Activated T-cell treated with anti-CD3 and anti-CD28 coated beads, Interleukin-2, amount 50 U/mL, for 24 hours (primary cell): Measurements from ENCODE around the gene POLA1.

ENCODE experiments used
- DNase-seq: peaks from one replicate; pipeline ENCODE4 v3.0.0-alpha.2; 2020
- H3K27ac Mint-ChIP-seq: 2 replicates; pipeline ENCODE4 v1.8.0; 2020; ENCODE audit warnings: mild to moderate bottlenecking, mixed read lengths
- H3K27me3 Mint-ChIP-seq: 2 replicates; pipeline ENCODE4 v1.8.0; 2020; ENCODE audit warnings: mixed read lengths
- H3K36me3 Mint-ChIP-seq: 2 replicates; pipeline ENCODE4 v1.8.0; 2020; ENCODE audit warnings: low read depth, mixed read lengths
- H3K4me1 Mint-ChIP-seq: 2 replicates; pipeline ENCODE4 v1.8.0; 2020; ENCODE audit warnings: low read depth, mixed read lengths
- H3K4me3 Mint-ChIP-seq: 2 replicates; pipeline ENCODE4 v1.8.0; 2020; ENCODE audit warnings: mild to moderate bottlenecking, moderate library complexity, mixed read lengths
- H3K9me3 Mint-ChIP-seq: 2 replicates; pipeline ENCODE4 v1.8.0; 2020; ENCODE audit warnings: mixed read lengths

POLA1 gene

GRCh38 chrX:24982306-24982965 lies 288.7 kb downstream of the POLA1 start:
- DNase-seq, result no peak
- H3K9me3 Mint-ChIP-seq, result no peaks in the 10 kb centered on the region
- H3K36me3 Mint-ChIP-seq, result peaks cover 23% of the 10 kb centered on the region
- H3K4me1 Mint-ChIP-seq, result no peaks in the 10 kb centered on the region
- H3K27me3 Mint-ChIP-seq, result peaks cover 20% of the 10 kb centered on the region
- no peak overlapping the region for H3K27ac Mint-ChIP-seq
- H3K4me3 Mint-ChIP-seq, result no peak overlapping the region

- no peaks in the 10 kb centered on the region for H3K9me3 Mint-ChIP-seq
- H3K36me3 Mint-ChIP-seq, result peaks cover 30% of the 10 kb centered on the region
- H3K27me3 Mint-ChIP-seq, result peaks cover 20% of the 10 kb centered on the region
- no peak overlapping the region for H3K4me3 Mint-ChIP-seq
- no peak overlapping the region for H3K27ac Mint-ChIP-seq
- no peaks in the 10 kb centered on the region for H3K4me1 Mint-ChIP-seq
- DNase-seq, result no peak
Measured at GRCh38 chrX:24983931-24984330, 290.2 kb downstream of the POLA1 start.

- H3K9me3 Mint-ChIP-seq, result no peaks in the 10 kb centered on the region
Measured at GRCh38 chrX:24985120-24985519, 291.4 kb downstream of the POLA1 start.

GRCh38 chrX:24987731-24988130 lies 294.0 kb downstream of the POLA1 start:
- Mint-ChIP-seq H3K9me3 (no peaks in the 10 kb centered on the region), H3K27me3 (peaks cover 25% of the 10 kb centered on the region), H3K27ac (no peak overlapping the region), H3K4me1 (no peaks in the 10 kb centered on the region), H3K36me3 (peaks cover 33% of the 10 kb centered on the region), H3K4me3 (no peak overlapping the region)
- no peak for DNase-seq

More at GRCh38 chrX:24985120-24985519, 291.4 kb downstream of the POLA1 start:
- no peak for DNase-seq
- H3K4me1 Mint-ChIP-seq, result no peaks in the 10 kb centered on the region
- no peak overlapping the region for H3K27ac Mint-ChIP-seq
- no peak overlapping the region for H3K4me3 Mint-ChIP-seq
- H3K27me3 Mint-ChIP-seq, result peaks cover 20% of the 10 kb centered on the region
- peaks cover 29% of the 10 kb centered on the region for H3K36me3 Mint-ChIP-seq

GRCh38 chrX:24988314-24988713 lies 294.6 kb downstream of the POLA1 start:
- Mint-ChIP-seq H3K36me3 (peaks cover 33% of the 10 kb centered on the region), H3K4me1 (no peaks in the 10 kb centered on the region), H3K27ac (no peak overlapping the region), H3K9me3 (no peaks in the 10 kb centered on the region), H3K4me3 (no peak overlapping the region), H3K27me3 (peaks cover 28% of the 10 kb centered on the region)
- DNase-seq, result no peak

- no peaks in the 10 kb centered on the region for H3K9me3 Mint-ChIP-seq
- peaks cover 43% of the 10 kb centered on the region for H3K27me3 Mint-ChIP-seq
- H3K4me1 Mint-ChIP-seq, result no peaks in the 10 kb centered on the region
- peaks cover 26% of the 10 kb centered on the region for H3K36me3 Mint-ChIP-seq
- DNase-seq, result no peak
- H3K27ac Mint-ChIP-seq, result no peak overlapping the region
- no peak overlapping the region for H3K4me3 Mint-ChIP-seq
Measured at GRCh38 chrX:24990535-24990934, 296.8 kb downstream of the POLA1 start.

- peaks cover 54% of the 10 kb centered on the region for H3K27me3 Mint-ChIP-seq
- no peaks in the 10 kb centered on the region for H3K9me3 Mint-ChIP-seq
- H3K27ac Mint-ChIP-seq, result no peak overlapping the region
- H3K4me1 Mint-ChIP-seq, result no peaks in the 10 kb centered on the region
- DNase-seq, result no peak
- no peak overlapping the region for H3K4me3 Mint-ChIP-seq
- H3K36me3 Mint-ChIP-seq, result peaks cover 17% of the 10 kb centered on the region
Measured at GRCh38 chrX:24993879-24994278, 300.2 kb downstream of the POLA1 start.

GRCh38 chrX:24996096-24996709 lies 302.5 kb downstream of the POLA1 start:
- H3K36me3 Mint-ChIP-seq, result peaks cover 9% of the 10 kb centered on the region
- H3K27me3 Mint-ChIP-seq, result peaks cover 67% of the 10 kb centered on the region
- no peaks in the 10 kb centered on the region for H3K4me1 Mint-ChIP-seq
- H3K4me3 Mint-ChIP-seq, result no peak overlapping the region
- DNase-seq, result no peak
- no peak overlapping the region for H3K27ac Mint-ChIP-seq
- H3K9me3 Mint-ChIP-seq, result no peaks in the 10 kb centered on the region

- H3K4me1 Mint-ChIP-seq, result peaks cover 6% of the 10 kb centered on the region
- DNase-seq, result no peak
- no peak overlapping the region for H3K4me3 Mint-ChIP-seq
- no peaks in the 10 kb centered on the region for H3K9me3 Mint-ChIP-seq
- H3K27me3 Mint-ChIP-seq, result peaks cover 68% of the 10 kb centered on the region
- no peak overlapping the region for H3K27ac Mint-ChIP-seq
- peaks cover 7% of the 10 kb centered on the region for H3K36me3 Mint-ChIP-seq
Measured at GRCh38 chrX:24999511-24999910, 305.8 kb downstream of the POLA1 start.

GRCh38 chrX:25001808-25002660 lies 308.3 kb downstream of the POLA1 start:
- Mint-ChIP-seq H3K9me3 (no peaks in the 10 kb centered on the region), H3K27me3 (peaks cover 69% of the 10 kb centered on the region), H3K36me3 (no peaks in the 10 kb centered on the region), H3K4me3 (no peak overlapping the region), H3K4me1 (peaks cover 13% of the 10 kb centered on the region), H3K27ac (no peak overlapping the region)
- DNase-seq, result no peak

- Mint-ChIP-seq H3K36me3 (no peaks in the 10 kb centered on the region), H3K4me1 (peaks cover 13% of the 10 kb centered on the region), H3K4me3 (peak overlapping the region; percentile 29), H3K27me3 (peaks cover 71% of the 10 kb centered on the region), H3K27ac (no peak overlapping the region), H3K9me3 (no peaks in the 10 kb centered on the region)
- DNase-seq, result no peak
Measured at GRCh38 chrX:25002661-25003020, 308.9 kb downstream of the POLA1 start.

GRCh38 chrX:25003066-25003849 lies 309.5 kb downstream of the POLA1 start:
- Mint-ChIP-seq H3K27ac (peak overlapping the region; percentile 72), H3K36me3 (no peaks in the 10 kb centered on the region), H3K4me3 (peak overlapping the region; percentile 29), H3K27me3 (peaks cover 74% of the 10 kb centered on the region), H3K9me3 (no peaks in the 10 kb centered on the region), H3K4me1 (peaks cover 13% of the 10 kb centered on the region)
- no peak for DNase-seq

- Mint-ChIP-seq H3K4me3 (no peak overlapping the region), H3K27me3 (peaks cover 77% of the 10 kb centered on the region), H3K4me1 (peaks cover 13% of the 10 kb centered on the region), H3K36me3 (no peaks in the 10 kb centered on the region), H3K9me3 (no peaks in the 10 kb centered on the region), H3K27ac (peak overlapping the region; percentile 51)
- DNase-seq, result no peak
Measured at GRCh38 chrX:25004040-25004439, 310.3 kb downstream of the POLA1 start.

- H3K27ac Mint-ChIP-seq, result no peak overlapping the region
- DNase-seq, result no peak
- H3K27me3 Mint-ChIP-seq, result peaks cover 77% of the 10 kb centered on the region
- H3K9me3 Mint-ChIP-seq, result no peaks in the 10 kb centered on the region
- H3K4me1 Mint-ChIP-seq, result peaks cover 13% of the 10 kb centered on the region
- no peak overlapping the region for H3K4me3 Mint-ChIP-seq
- H3K36me3 Mint-ChIP-seq, result no peaks in the 10 kb centered on the region
Measured at GRCh38 chrX:25004485-25005032, 310.8 kb downstream of the POLA1 start.
